Embryonic facial prominence (tissue), 1 donor: Measurements from ENCODE around the gene CYBC1.

Experiments
- DNase-seq: peaks from one replicate; pipeline ENCODE4 v3.0.0-alpha.2; 2016; ENCODE audit errors: extremely low spot score

CYBC1 gene

GRCh38 chr17:82447876-82448275 lies 2.7 kb downstream of the CYBC1 start:
- no peak for DNase-seq

- DNase-seq: no peak
Measured at GRCh38 chr17:82446649-82447048, 3.9 kb downstream of the CYBC1 start.

- DNase-seq: no peak
Measured at GRCh38 chr17:82446124-82446523, 4.4 kb downstream of the CYBC1 start.

- DNase-seq: no peak
Measured at GRCh38 chr17:82445542-82445941, 5.0 kb downstream of the CYBC1 start.

- no peak for DNase-seq
Measured at GRCh38 chr17:82444941-82445521, 5.5 kb downstream of the CYBC1 start.

GRCh38 chr17:82444284-82444893 lies 6.2 kb downstream of the CYBC1 start:
- no peak for DNase-seq

- DNase-seq: no peak
Measured at GRCh38 chr17:82443465-82444283, 6.9 kb downstream of the CYBC1 start.

GRCh38 chr17:82442643-82443464 lies 7.7 kb downstream of the CYBC1 start:
- DNase-seq: no peak

GRCh38 chr17:82441691-82442487 lies 8.7 kb downstream of the CYBC1 start:
- no peak for DNase-seq

GRCh38 chr17:82440991-82441627 lies 9.4 kb downstream of the CYBC1 start:
- DNase-seq: no peak

- no peak for DNase-seq
Measured at GRCh38 chr17:82440469-82440981, 10.0 kb downstream of the CYBC1 start.

- no peak for DNase-seq
Measured at GRCh38 chr17:82439829-82440365, 10.7 kb downstream of the CYBC1 start.

GRCh38 chr17:82439194-82439828 lies 11.2 kb downstream of the CYBC1 start:
- DNase-seq: no peak

GRCh38 chr17:82438401-82439193 lies 12.0 kb downstream of the CYBC1 start:
- no peak for DNase-seq

GRCh38 chr17:82437325-82437668 lies 13.3 kb downstream of the CYBC1 start:
- no peak for DNase-seq

- no peak for DNase-seq
Measured at GRCh38 chr17:82436601-82437324, 13.8 kb downstream of the CYBC1 start.

- DNase-seq: no peak
Measured at GRCh38 chr17:82435601-82436583, 14.7 kb downstream of the CYBC1 start.
